Heart right ventricle (tissue), 16 donors: Measurements from ENCODE around the gene ACTL10. TPM values are rescaled to one million over a fixed set of nuclear protein-coding genes. Genes with fewer than 3 reads are reported as not detected.
A peak's percentile ranks its signal among the peaks of the same experiment; 100 is the strongest.

ENCODE experiments used
- ATAC-seq, 8 donors: fragments of 200-7000 bp; cut with Tn5 transposase; one replicate each; pipeline ENCODE4 v1.9.1; 2020; ENCODE audit warnings: mild to moderate bottlenecking in 8 of 8, moderate library complexity in 8 of 8, moderate number of reproducible peaks in 1 of 8
- DNase-seq, 2 donors: peaks; one replicate each; pipeline ENCODE4 v3.0.0-alpha.2; 2020
- H3K27ac ChIP-seq, 10 donors: fragments of 200-600 bp; sonication (generic) in 2 of 10; one replicate each; pipeline versions ENCODE4 v1.5.0 to v1.8.0; 2020 to 2022; ENCODE audit warnings: mild to moderate bottlenecking in 3 of 10
- H3K27me3 ChIP-seq, 7 donors: fragments of 200-600 bp; one replicate each; pipeline ENCODE4 v1.8.0; 2021 to 2022; ENCODE audit warnings: mild to moderate bottlenecking in 2 of 7
- H3K36me3 ChIP-seq, 9 donors: fragments of 200-600 bp; sonication (generic) in 1 of 9; one replicate each; pipeline versions ENCODE4 v1.5.0 to v1.8.0; 2020 to 2022; ENCODE audit warnings: mild to moderate bottlenecking in 2 of 9
- H3K4me1 ChIP-seq, 9 donors: fragments of 200-600 bp; sonication (generic) in 1 of 9; one replicate each; pipeline versions ENCODE4 v1.5.0 to v1.8.0; 2020 to 2022; ENCODE audit warnings: mild to moderate bottlenecking in 4 of 9
- H3K4me3 ChIP-seq, 10 donors: fragments of 200-600 bp; sonication (generic) in 2 of 10; one replicate each; pipeline versions ENCODE4 v1.5.0 to v1.8.0; 2020 to 2022; ENCODE audit warnings: mild to moderate bottlenecking in 7 of 10, moderate library complexity in 2 of 10
- H3K9me3 ChIP-seq, 11 donors: fragments of 200-600 bp in 10 of 11; sonication (generic) in 2 of 11; one replicate each; pipeline versions ENCODE4 v1.5.0 to v1.8.0; 2013 to 2022; ENCODE audit warnings: mild to moderate bottlenecking in 2 of 11, control low read depth in 1 of 11, moderate library complexity in 1 of 11
- WGBS, 2 donors: extraction: QIAGEN DNeasy Blood & Tissue Kit; methylation state at CpG; one replicate each; pipeline ENCODE4 v1.1.7; 2013; ENCODE audit warnings: inconsistent platforms in 1 of 2; 5-methylcytosine and 5-hydroxymethylcytosine counted together
- intact Hi-C, 10 donors: fragments of 100-400 bp; cut with DNase I; formaldehyde crosslinking; loops; one replicate each; pipeline versions ENCODE4 v1.11.1 to v1.14.2; 2022
- polyA plus RNA-seq, 2 donors: library from polyadenylated mRNA; stranded (reverse); fragments of 200-250 nt; gene quantifications; one replicate each; pipeline ENCODE4 v1.2.3, GENCODE V29; 2013
- total RNA-seq, 10 donors: library from RNA; stranded (reverse); fragmentation: NEBNext Ultra II Directional in 3 of 10; extraction: Animal tissue kit (Norgen Biotek cat#: 25700) in 3 of 10; gene quantifications; one replicate each; pipeline versions ENCODE4 v1.2.1 to v1.2.4, GENCODE V29; 2021 to 2023
- TF ChIP-seq, protein P1 (sequence below), 9 donors: fragments of 200-600 bp; sonication (generic) in 2 of 9; IDR thresholded peaks; one replicate each; pipeline versions ENCODE4 v1.5.0 to v1.8.0; 2021 to 2022; ENCODE audit warnings: antibody characterized with exemption in 9 of 9, mild to moderate bottlenecking in 5 of 9, moderate library complexity in 1 of 9
- donor health status: Arrhythmogenic right ventricular cardiomyopathy.
- donor health status: ischemic (EF 13 %, LVEDD 7.1; RV severe dilation, severe dysfunction).
- donor health status: healthy with polysubstance abuse.
- donor health status: DM: no; HTN: yes; CAD: no.
- donor health status: DM: no; HTN: no; CAD: no.
- donor health status: ischemic (EF 25% LVEDD 6.9; RV normal size, moderate dysfunction).
- donor health status: ischemic (EF 25% LVEDD 5.7; RV mildly dilated, moderate dysfunction).
- donor health status: healthy.
- donor health status: DM: yes; HTN: yes; CAD: no.
- donor health status: Ischemic cardiomyopathy.
- donor health status: ischemic (EF 35%, LVEDD 5.7; RV mildly dilated, moderate dysfunction).
- donor health status: nonischemic (EF 11% LVEDD 7.7; RV severe dilation, severe dysfunction).
- donor health status: DM: yes; HTN: yes; CAD: no.
- donor health status: PGD.
- donor health status: ischemic (EF 29% LVEDD 5.4; RV normal size, mild dysfunction).
- donor health status: nonischemic (EF 23%, LVEDD 6.1; RV moderate dilation, normal function).

ACTL10 gene
- total and polyA plus RNA-seq, 12 donors = 0.11 to 1.2 (median 0.30) TPM; not detected in 4

DNA sequence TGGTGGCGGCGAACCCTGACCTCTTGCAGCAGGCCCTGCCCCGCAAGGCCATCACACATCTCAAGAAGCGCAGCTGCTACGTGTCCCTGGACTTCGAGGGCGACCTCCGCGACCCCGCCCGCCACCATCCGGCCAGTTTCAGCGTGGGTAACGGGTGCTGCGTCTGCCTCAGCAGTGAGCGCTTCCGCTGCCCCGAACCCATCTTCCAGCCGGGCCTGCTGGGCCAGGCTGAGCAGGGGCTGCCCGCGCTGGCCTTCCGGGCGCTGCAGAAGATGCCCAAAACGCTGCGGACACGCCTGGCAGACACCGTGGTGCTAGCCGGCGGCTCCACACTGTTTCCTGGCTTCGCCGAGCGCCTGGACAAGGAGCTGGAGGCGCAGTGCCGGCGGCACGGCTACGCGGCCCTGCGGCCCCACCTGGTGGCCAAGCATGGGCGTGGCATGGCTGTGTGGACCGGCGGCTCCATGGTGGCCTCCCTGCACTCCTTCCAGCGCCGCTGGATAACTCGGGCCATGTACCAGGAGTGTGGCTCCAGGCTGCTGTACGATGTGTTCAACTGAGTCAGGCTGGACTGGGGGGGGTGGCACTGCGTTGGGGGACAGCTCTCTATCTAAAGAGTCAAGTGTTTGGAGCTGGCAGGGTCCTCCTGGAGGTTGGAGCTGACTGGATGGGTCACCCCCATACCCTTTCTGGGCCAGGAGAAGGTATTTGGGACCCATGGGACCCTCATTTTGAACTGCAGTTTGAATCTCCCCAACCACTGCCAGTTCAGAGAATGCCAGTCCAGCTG is 1.1 kb downstream of the ACTL10 start:
- no peaks in the 10 kb centered on the region for H3K9me3 ChIP-seq
- peak; percentile 76 to 85 for DNase-seq
- intact Hi-C loops = loop anchor here in 6 of 10 donors (2.0 to 5.0 kb wide), 2 partner anchors 211 kb away; no protein-coding TSS in a partner anchor
- H3K4me3 ChIP-seq = peak overlapping the region; percentile 30 to 81 (median 62)
- H3K27ac ChIP-seq = peak overlapping the region; percentile 63 to 89 (median 82)
- WGBS, 2 donors = 13 to 16% methylated on average over 47 of the region's 47 CpGs
- H3K36me3 ChIP-seq = peaks cover 0 to 30% (median 3%) of the 10 kb centered on the region in 9 donors
- H3K27me3 ChIP-seq = no peaks in the 10 kb centered on the region
- peaks cover 25 to 64% (median 49%) of the 10 kb centered on the region in 9 donors for H3K4me1 ChIP-seq
- TF ChIP-seq, protein P1, sequence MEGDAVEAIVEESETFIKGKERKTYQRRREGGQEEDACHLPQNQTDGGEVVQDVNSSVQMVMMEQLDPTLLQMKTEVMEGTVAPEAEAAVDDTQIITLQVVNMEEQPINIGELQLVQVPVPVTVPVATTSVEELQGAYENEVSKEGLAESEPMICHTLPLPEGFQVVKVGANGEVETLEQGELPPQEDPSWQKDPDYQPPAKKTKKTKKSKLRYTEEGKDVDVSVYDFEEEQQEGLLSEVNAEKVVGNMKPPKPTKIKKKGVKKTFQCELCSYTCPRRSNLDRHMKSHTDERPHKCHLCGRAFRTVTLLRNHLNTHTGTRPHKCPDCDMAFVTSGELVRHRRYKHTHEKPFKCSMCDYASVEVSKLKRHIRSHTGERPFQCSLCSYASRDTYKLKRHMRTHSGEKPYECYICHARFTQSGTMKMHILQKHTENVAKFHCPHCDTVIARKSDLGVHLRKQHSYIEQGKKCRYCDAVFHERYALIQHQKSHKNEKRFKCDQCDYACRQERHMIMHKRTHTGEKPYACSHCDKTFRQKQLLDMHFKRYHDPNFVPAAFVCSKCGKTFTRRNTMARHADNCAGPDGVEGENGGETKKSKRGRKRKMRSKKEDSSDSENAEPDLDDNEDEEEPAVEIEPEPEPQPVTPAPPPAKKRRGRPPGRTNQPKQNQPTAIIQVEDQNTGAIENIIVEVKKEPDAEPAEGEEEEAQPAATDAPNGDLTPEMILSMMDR (IDR thresholded peaks at IDR 0.05) = peak; percentile 83 to 95 (median 90)
- peak; percentile 55 to 70 (median 63) for ATAC-seq

DNA sequence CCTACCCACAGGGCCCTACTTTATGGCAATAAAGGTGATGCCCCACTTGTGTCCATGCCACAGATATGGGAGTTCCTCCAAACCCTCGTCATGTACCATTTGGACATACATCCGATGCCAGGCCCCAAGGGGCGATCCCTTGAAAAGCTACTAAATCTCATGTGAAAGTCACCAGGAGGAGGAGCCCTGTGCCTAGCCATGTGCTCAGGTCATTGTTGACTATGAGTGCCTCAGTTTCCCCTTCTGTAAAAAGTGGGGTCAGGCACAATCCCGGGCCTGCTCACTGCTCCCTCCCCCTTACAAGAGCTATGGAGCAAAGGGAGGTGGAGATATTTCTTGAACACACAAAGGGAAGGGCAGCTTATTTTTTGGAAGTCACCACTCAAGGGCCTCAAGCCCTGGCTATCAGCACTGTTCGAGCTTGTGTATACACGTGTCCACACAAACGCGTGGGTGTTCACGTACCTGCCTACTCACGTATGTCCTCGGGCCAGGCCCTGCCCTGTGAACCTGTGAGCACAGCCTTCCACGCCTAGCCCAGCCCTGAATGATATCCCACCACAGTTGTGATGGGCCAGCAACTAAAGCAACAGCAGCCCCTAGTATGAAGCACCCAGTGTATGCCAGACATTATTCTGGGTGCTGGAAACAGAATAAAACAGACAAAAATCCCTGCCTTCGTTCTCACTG is 1.9 kb downstream of the ACTL10 start:
- Histone ChIP-seq H3K27me3 (no peaks in the 10 kb centered on the region), H3K9me3 (no peaks in the 10 kb centered on the region), H3K27ac (peak overlapping the region in 1 of 10 donors; percentile 86), H3K36me3 (peaks cover 0 to 30% (median 3%) of the 10 kb centered on the region in 9 donors), H3K4me1 (peaks cover 27 to 66% (median 52%) of the 10 kb centered on the region in 9 donors), H3K4me3 (no peak overlapping the region)
- no peak for ATAC-seq
- TF ChIP-seq, protein P1 (IDR thresholded peaks at IDR 0.05) = no peak
- peak in 1 of 2 donors; percentile 13 for DNase-seq
- intact Hi-C loops = loop anchor here in 5 of 10 donors (5.0 kb wide), 1 partner anchor 211 kb away; no protein-coding TSS in a partner anchor
- 86 to 90% methylated on average over 13 of the region's 13 CpGs for WGBS, 2 donors

GRCh38 chr20:33669224-33669623 is 2.5 kb downstream of the ACTL10 start:
- DNase-seq (peak in 1 of 2 donors; percentile 10), ATAC-seq (no peak)
- Histone ChIP-seq H3K4me1 (peaks cover 24 to 64% (median 48%) of the 10 kb centered on the region in 9 donors), H3K36me3 (peaks cover 0 to 30% (median 3%) of the 10 kb centered on the region in 9 donors), H3K9me3 (no peaks in the 10 kb centered on the region), H3K4me3 (no peak overlapping the region), H3K27me3 (no peaks in the 10 kb centered on the region), H3K27ac (no peak overlapping the region)
- intact Hi-C loops = loop anchor here in 5 of 10 donors (5.0 kb wide), 1 partner anchor 212 kb away; no protein-coding TSS in a partner anchor
- WGBS, 2 donors = 95% methylated on average over 5 of the region's 5 CpGs
- TF ChIP-seq, protein P1 (IDR thresholded peaks at IDR 0.05) = no peak
